Memory B cell (primary cell): ENCODE results near the gene TRIL.

Source experiments
- ATAC-seq: fragments of 150-1000 bp; cut with Tn5 transposase; 2 replicates; pipeline ENCODE4 v1.10.0; 2021; ENCODE audit warnings: low read depth, mild to moderate bottlenecking, moderate library complexity
- DNase-seq, 2 donors: peaks; one replicate each; pipeline ENCODE4 v3.0.0; 2022; ENCODE audit warnings: low spot score in 2 of 2
- H3K27ac Mint-ChIP-seq: one replicate; pipeline ENCODE4 v1.8.0; 2022; ENCODE audit warnings: mild to moderate bottlenecking, moderate library complexity, mixed read lengths
- H3K27me3 Mint-ChIP-seq: one replicate; pipeline ENCODE4 v1.8.0; 2022; ENCODE audit warnings: mixed read lengths
- H3K36me3 Mint-ChIP-seq: one replicate; pipeline ENCODE4 v1.8.0; 2022; ENCODE audit warnings: mild to moderate bottlenecking, mixed read lengths
- H3K4me1 Mint-ChIP-seq: one replicate; pipeline ENCODE4 v1.8.0; 2022; ENCODE audit warnings: mixed read lengths
- H3K4me3 Mint-ChIP-seq: one replicate; pipeline ENCODE4 v1.8.0; 2022; ENCODE audit warnings: mild to moderate bottlenecking, moderate library complexity, mixed read lengths
- H3K9me3 Mint-ChIP-seq: one replicate; pipeline ENCODE4 v1.8.0; 2022; ENCODE audit warnings: mixed read lengths

TRIL gene

DNA sequence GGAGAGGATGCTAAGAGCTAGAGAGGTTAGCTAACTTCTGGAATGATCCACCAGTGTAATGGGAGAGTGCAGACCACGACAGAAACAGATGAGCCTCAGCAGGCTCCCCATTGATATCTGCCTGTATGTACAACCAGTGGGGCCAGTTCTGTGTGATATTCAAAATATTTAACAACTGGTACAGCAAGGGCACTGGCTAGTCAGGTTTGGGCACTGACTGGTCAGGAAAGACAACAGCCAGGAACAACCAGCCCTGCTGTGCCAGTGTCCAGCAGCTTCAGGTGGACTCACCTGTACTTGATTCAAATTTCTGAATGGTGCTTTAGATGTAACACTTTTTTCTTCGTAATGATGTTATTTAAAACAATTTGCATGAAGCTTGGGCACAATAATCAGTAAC lies 5.9 kb upstream of the TRIL start:
- no peak overlapping the region for H3K4me3 Mint-ChIP-seq
- ATAC-seq (no peak), DNase-seq (no peak)
- H3K36me3 Mint-ChIP-seq = no peaks in the 10 kb centered on the region
- H3K27me3 Mint-ChIP-seq = peaks cover 7% of the 10 kb centered on the region
- H3K27ac Mint-ChIP-seq = no peak overlapping the region
- H3K4me1 Mint-ChIP-seq = no peaks in the 10 kb centered on the region
- no peaks in the 10 kb centered on the region for H3K9me3 Mint-ChIP-seq

DNA sequence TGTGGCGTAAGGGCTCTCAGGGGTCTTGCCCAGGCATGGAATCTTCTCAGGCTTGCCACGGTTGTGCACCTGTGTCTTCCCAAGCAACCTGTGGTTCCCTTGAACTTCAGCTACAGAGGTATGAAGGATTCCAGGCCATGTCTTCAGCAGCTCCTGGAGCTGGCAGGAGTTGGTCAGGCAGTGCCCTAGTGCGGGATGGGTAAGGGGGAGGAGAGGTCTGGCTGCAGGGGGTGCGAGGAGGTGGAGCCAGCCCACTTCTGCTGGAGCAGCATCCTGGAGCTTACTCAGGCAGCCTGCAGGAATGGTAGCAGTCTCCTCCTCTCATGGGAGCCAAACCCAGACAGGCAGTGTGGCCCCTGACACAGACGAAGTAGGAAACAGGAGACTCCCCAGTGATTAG lies 3.8 kb upstream of the TRIL start:
- ATAC-seq (no peak), DNase-seq (no peak)
- no peaks in the 10 kb centered on the region for H3K9me3 Mint-ChIP-seq
- peaks cover 18% of the 10 kb centered on the region for H3K27me3 Mint-ChIP-seq
- H3K4me1 Mint-ChIP-seq = no peaks in the 10 kb centered on the region
- H3K36me3 Mint-ChIP-seq = no peaks in the 10 kb centered on the region
- H3K27ac Mint-ChIP-seq = no peak overlapping the region
- no peak overlapping the region for H3K4me3 Mint-ChIP-seq

DNA sequence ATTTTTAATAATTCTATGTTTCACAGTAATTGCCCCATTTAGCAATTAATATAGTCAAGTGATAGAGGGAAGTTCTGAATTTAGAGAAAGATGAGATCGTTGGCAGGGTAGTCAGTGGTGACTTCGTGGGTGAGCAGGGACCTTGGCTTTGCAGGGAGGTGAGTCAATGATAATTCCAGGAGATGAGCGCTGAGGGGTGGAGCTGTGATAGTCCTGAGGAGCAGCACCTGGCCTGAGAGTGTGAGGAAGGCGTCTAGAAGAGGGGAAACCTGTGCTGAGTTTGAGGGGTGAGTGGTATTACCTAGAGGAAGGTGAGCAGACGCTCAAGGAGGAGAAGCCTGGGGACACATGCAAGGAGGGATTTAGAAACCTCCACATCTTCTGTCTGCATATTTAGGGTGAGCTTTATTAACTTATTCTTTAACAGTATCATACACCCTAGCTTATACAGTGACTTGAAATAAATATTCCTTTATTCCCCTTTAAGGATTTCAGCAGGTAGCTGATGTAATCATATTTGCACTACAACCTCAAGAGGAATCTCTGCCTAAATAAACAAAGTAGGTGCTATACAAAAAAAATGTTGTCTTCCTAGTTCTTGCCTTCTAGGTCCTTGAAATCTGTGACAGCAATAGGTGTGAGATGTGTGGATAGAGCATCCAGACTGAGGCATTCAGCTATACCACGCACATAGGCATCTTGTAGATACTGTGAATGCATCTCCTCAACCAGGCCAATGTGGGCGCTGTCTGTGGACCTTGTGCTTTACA lies 2.1 kb upstream of the TRIL start:
- Mint-ChIP-seq H3K36me3 (no peaks in the 10 kb centered on the region), H3K4me3 (no peak overlapping the region)

DNA sequence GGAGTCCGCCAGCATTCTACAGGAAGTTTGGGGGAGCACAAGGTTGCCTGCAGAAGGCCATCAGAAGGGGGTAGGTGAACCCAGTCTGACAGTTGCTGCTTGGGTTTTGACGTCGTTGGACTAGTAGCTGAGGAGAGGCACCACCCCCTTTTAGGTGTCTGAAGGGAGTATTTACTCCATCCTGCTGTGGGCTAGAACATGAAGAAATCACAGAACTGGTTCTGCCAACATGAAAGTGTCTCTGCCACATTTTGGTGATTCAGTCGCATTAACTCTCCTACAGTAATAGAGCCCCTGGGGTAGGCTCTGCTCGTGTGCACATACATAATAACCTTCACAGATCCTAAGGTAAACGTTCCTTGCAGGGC lies 834 bp upstream of the TRIL start:
- Mint-ChIP-seq H3K9me3 (no peaks in the 10 kb centered on the region), H3K4me3 (no peak overlapping the region), H3K27me3 (peaks cover 22% of the 10 kb centered on the region), H3K4me1 (peaks cover 2% of the 10 kb centered on the region), H3K36me3 (no peaks in the 10 kb centered on the region), H3K27ac (no peak overlapping the region)
- no peak for ATAC-seq
- DNase-seq = no peak

More for the DNA sequence above, 2.1 kb upstream of the TRIL start:
- no peak for DNase-seq
- Mint-ChIP-seq H3K9me3 (no peaks in the 10 kb centered on the region), H3K4me1 (peaks cover 1% of the 10 kb centered on the region), H3K27ac (no peak overlapping the region), H3K27me3 (peaks cover 20% of the 10 kb centered on the region)
- ATAC-seq = no peak

DNA sequence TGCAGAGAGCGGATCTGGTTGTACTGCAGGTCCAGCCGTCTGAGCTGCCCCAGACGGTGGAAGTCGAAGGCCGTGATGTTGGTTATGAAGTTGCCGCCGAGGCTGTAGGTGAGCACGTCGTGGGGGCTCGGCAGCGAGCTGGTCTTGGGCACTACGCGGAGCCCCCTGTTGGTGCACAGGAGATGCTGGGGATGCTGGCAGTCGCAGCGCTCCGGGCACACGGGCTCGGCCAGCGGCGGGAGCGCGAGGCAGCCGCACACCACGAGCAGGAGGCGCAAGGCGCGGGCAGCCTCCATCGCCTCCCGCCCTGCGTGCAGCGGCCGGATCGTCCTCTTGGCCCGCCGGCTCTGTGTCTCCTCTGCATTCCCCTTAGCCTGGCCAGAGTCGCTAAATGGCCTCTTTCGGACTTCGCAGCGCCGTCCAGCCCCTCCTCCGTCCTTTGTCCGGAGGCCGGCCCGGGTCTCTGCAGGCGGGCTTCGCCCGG lies 337 bp downstream of the TRIL start:
- no peaks in the 10 kb centered on the region for H3K36me3 Mint-ChIP-seq

DNA sequence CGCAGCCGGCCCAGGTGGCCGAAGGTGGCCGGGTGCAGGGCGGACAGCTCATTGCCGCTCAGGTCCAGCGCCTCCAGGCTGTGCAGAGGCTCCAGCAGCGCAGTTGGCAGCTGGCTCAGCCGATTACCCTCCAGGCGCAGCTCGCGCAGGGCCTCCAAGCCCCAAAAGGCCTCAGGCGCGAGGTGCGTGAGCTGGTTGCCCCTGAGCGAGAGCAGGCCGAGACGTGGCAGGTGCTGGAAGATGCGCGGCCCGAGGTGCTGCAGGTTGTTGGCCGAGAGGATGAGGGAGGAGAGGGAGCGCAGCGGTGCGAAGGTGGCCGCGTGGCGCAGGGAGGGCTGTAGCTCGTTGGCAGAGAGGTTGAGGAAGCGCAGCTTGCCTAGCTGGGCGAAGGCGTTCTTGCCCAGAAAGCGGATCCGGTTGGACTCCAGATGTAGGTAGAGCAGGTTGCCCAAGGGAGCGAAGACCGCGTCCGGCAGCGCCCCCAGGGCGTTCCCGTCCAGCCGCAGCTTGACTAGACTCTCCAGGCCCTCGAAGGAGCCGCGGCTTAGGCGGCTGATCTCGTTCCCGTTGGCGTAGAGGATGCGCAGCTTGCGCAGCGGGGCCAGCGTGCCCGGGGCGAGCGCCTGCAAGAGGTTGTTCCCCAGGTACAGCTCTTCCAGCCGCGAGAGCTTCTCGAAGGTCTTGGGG lies 923 bp downstream of the TRIL start:
- Mint-ChIP-seq H3K4me3 (peak overlapping the region; percentile 2), H3K4me1 (peaks cover 2% of the 10 kb centered on the region), H3K27ac (no peak overlapping the region), H3K36me3 (no peaks in the 10 kb centered on the region), H3K27me3 (peaks cover 22% of the 10 kb centered on the region), H3K9me3 (no peaks in the 10 kb centered on the region)
- DNase-seq = no peak
- no peak for ATAC-seq

More for the DNA sequence above, 337 bp downstream of the TRIL start:
- no peak for DNase-seq
- H3K4me3 Mint-ChIP-seq = peak overlapping the region; percentile 2
- H3K27ac Mint-ChIP-seq = no peak overlapping the region
- ATAC-seq = no peak
- peaks cover 22% of the 10 kb centered on the region for H3K27me3 Mint-ChIP-seq
- no peaks in the 10 kb centered on the region for H3K9me3 Mint-ChIP-seq
- peaks cover 2% of the 10 kb centered on the region for H3K4me1 Mint-ChIP-seq

DNA sequence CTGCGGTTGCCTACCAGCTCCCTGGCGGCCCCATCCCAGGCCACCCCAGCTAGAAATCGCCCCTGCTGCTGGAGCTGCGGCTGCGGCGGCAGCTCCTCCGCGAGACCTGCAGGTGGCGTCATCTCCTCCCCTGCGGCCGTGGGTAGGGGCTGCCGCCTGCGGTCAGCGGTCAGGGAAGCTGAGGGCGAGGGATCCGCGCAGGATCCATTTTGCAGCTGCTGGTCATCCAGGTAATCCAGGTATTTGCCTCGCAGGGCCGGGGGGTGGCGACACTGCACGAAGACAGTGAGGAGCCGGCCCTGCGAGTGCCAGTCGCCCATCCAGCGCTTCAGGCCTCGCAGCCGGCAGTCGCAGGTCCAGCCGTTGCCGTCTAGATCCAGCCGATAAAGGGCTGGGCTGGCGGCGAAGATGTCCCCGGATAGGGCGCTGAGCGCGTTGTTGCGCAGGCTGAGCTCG lies 1.5 kb downstream of the TRIL start:
- Mint-ChIP-seq H3K4me3 (no peak overlapping the region), H3K9me3 (no peaks in the 10 kb centered on the region), H3K36me3 (no peaks in the 10 kb centered on the region), H3K27ac (no peak overlapping the region), H3K27me3 (peaks cover 24% of the 10 kb centered on the region), H3K4me1 (peaks cover 2% of the 10 kb centered on the region)
- DNase-seq (peak in 1 of 2 donors; percentile 14), ATAC-seq (no peak)

DNA sequence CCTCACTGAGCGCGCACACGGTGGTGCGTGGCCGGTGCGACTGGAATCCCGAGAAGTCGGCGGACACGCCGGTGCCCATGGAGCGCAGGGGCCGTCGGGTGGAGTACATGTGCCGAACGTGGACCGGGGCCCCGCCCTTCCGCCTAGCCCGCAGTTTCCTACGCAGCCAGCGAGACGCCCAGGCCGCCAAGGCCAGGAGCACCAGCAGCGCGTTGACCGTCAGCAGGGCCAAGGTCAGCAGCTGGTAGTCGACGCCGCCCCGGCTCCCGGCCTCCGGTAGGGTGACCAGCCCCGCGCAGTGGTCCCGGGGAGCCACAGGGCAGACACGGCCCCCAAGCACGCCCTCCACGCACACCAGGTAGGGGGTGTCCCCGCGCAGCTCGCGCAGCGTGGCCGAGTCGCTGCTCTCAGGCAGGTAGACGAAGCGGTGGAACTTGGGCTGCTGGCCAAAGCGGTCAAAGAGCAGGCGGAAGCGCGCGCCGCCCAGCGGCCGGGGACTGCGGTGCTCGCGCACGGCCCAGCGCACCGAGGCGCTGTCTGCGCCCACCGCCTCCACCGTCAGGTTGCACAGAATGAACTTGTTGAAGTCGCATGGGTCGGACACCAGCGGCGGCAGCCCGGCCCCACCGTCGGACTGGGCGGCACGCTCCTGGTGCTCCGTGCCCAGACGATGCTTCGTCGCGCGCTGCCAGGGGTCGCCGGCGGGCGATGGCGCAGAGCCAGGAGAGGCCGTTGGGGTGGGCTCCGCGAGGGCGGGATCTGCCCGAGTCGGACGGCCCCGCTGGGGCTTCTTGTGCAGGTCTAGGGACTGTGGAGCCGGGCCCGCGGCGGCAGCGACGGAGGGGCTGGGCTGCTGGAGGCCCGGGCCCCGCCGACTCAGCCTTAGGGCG lies 2.2 kb downstream of the TRIL start:
- Mint-ChIP-seq H3K27ac (no peak overlapping the region), H3K4me3 (peak overlapping the region; percentile 59), H3K4me1 (peaks cover 2% of the 10 kb centered on the region), H3K36me3 (no peaks in the 10 kb centered on the region), H3K9me3 (no peaks in the 10 kb centered on the region), H3K27me3 (peaks cover 28% of the 10 kb centered on the region)
- no peak for DNase-seq
- ATAC-seq = peak; percentile 35

DNA sequence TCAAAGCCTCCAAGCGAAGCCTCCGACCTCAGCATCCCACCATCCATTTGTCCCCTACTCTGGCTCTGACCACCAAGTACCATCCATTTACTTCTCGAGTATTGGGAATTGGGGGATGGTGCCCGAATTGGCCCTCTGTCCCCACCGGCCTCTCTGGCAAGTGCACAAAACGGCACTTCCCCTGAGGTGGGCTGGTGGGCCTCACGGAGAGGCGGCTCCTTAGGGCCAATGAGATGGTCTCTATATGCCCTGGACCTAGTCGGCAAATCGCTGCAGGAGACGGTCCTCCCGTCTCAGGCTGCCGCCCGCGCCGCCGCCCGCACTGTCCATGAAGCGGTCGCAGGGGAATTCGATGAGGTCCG lies 2.8 kb downstream of the TRIL start:
- DNase-seq = no peak
- Mint-ChIP-seq H3K27ac (no peak overlapping the region), H3K4me1 (peaks cover 2% of the 10 kb centered on the region), H3K36me3 (no peaks in the 10 kb centered on the region), H3K9me3 (no peaks in the 10 kb centered on the region), H3K27me3 (peaks cover 29% of the 10 kb centered on the region), H3K4me3 (peak overlapping the region; percentile 41)
- ATAC-seq = no peak

DNA sequence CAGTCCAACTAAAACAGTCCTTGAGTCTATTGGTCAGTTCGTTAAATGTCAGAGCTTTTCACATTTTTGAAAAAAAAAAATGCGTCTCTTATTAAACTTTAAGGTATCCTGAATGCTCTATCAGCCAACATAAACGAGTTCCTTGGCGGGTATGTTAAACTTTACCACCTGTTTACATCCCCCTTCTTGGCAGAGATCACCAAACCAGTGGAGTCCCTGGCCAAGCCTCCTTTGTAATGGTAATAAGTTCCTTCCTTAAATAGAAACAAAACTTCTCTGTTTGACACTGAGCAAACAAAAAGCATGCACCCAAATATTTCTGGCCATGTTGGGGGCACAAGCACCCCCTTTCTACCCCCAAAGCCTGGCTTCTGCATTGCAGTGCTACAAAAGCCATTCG lies 3.2 kb downstream of the TRIL start:
- H3K4me1 Mint-ChIP-seq = peaks cover 2% of the 10 kb centered on the region
- no peaks in the 10 kb centered on the region for H3K9me3 Mint-ChIP-seq
- DNase-seq (no peak), ATAC-seq (no peak)
- H3K27ac Mint-ChIP-seq = no peak overlapping the region
- no peak overlapping the region for H3K4me3 Mint-ChIP-seq
- H3K36me3 Mint-ChIP-seq = no peaks in the 10 kb centered on the region
- H3K27me3 Mint-ChIP-seq = peaks cover 28% of the 10 kb centered on the region

DNA sequence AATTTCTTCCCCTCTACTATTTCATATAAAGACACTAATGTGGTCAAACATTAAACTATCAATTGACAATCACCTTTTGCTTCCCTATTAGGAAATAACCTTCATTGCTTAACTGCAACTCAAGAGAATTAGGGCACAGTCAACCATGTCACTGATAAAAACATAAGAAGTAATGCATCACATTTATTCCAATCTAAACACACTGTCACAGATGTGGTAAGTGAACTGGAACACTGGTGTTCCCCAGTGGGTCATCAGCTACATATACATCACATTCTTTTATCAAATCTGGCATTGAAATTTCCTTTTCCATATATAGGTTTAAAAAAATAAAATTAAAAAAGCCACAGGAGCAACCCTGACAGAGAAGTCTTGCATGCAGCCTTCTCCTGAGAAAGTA lies 3.7 kb downstream of the TRIL start:
- DNase-seq (no peak), ATAC-seq (no peak)
- no peaks in the 10 kb centered on the region for H3K9me3 Mint-ChIP-seq
- H3K27me3 Mint-ChIP-seq = peaks cover 26% of the 10 kb centered on the region
- no peaks in the 10 kb centered on the region for H3K36me3 Mint-ChIP-seq
- H3K4me1 Mint-ChIP-seq = peaks cover 2% of the 10 kb centered on the region
- H3K27ac Mint-ChIP-seq = no peak overlapping the region
- no peak overlapping the region for H3K4me3 Mint-ChIP-seq

DNA sequence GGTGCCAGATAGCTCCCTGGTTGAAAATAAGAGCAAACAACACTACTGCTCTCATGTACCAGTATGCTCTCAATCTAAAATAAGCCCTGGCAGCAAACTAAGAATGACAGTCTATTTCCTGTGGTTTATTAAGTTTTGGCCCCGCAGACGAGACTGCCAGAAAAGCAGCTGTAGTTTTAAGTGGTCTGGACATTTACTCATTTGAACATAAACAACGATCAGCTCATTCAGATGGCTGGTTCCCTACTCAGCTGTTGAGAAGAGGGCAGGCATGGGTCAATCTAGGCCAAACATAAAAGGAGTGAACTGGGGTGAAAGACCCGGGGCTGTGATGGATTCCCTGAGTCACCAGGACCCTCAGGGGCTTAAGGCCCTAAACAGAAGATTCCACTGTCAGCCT lies 4.5 kb downstream of the TRIL start:
- Mint-ChIP-seq H3K36me3 (no peaks in the 10 kb centered on the region), H3K4me1 (peaks cover 2% of the 10 kb centered on the region), H3K4me3 (no peak overlapping the region), H3K27me3 (peaks cover 20% of the 10 kb centered on the region), H3K27ac (no peak overlapping the region), H3K9me3 (no peaks in the 10 kb centered on the region)
- no peak for DNase-seq
- no peak for ATAC-seq

DNA sequence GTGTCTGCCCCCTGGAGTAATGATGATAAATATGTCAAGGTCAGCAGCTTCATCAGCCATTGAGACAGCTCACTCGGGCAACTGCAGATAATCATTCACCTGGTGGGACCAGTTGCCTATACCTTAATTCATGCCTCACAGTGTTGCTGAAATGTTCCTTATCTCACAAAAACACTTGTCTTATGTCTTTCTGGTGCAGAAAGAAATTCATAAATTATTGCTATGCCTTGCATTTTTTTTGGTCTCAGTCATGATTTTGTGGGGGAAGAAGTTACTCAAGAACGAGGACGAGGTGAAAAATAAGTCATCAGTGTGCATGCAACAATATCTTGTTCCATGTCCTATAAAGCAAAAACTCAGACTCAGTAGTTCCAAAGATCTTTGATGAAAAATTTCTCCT lies 16.0 kb downstream of the TRIL start:
- Mint-ChIP-seq H3K36me3 (no peaks in the 10 kb centered on the region), H3K27me3 (peaks cover 14% of the 10 kb centered on the region), H3K4me1 (no peaks in the 10 kb centered on the region), H3K27ac (no peak overlapping the region), H3K4me3 (no peak overlapping the region), H3K9me3 (no peaks in the 10 kb centered on the region)
- no peak for ATAC-seq
- DNase-seq = no peak

DNA sequence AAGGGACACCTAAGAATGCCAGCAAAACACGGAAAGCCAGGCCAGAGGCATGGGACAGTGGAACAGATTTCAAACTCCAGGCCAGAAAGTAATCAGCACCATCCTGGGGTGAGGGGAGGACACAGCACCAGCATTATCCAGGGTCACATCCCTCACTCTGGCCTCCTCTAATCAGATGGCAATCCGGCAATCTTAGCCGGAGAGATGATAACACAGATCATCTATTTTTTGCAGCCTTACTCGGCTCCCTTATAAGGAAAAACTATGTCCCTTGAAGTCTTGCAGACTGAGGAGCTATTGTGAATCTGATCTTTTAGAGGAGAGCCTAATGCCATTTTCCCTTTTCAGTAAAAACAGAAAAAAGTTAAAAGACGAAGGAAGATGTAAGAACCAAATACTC lies 16.5 kb downstream of the TRIL start:
- H3K4me1 Mint-ChIP-seq = no peaks in the 10 kb centered on the region
- ATAC-seq (no peak), DNase-seq (no peak)
- H3K27ac Mint-ChIP-seq = no peak overlapping the region
- peaks cover 16% of the 10 kb centered on the region for H3K27me3 Mint-ChIP-seq
- no peaks in the 10 kb centered on the region for H3K9me3 Mint-ChIP-seq
- no peaks in the 10 kb centered on the region for H3K36me3 Mint-ChIP-seq
- H3K4me3 Mint-ChIP-seq = no peak overlapping the region
